H9 (cell line): ENCODE results near the gene PLAC1. TPM values are rescaled to one million over a fixed set of nuclear protein-coding genes. Genes with fewer than 3 reads are reported as not detected.

Experiments used
- DNase-seq: peaks from one replicate; pipeline ENCODE4 v3.0.0-alpha.2; 2017
- H2AFZ ChIP-seq: one replicate; pipeline ENCODE4 v1.6.1; 2013; ENCODE audit warnings: mild to moderate bottlenecking, low read length, control low read depth, moderate library complexity
- H2AK5ac ChIP-seq: 2 replicates; pipeline ENCODE4 v1.6.1; 2013; ENCODE audit warnings: low read length, control low read depth, mixed read lengths; ENCODE audit not compliant: insufficient read length
- H2BK120ac ChIP-seq: one replicate; pipeline ENCODE4 v1.6.1; 2013; ENCODE audit warnings: low read depth, mild to moderate bottlenecking, low read length, control low read depth, inconsistent platforms; ENCODE audit not compliant: poor library complexity, severe bottlenecking
- H2BK12ac ChIP-seq: 2 replicates; pipeline ENCODE4 v1.6.1; 2013; ENCODE audit warnings: low read length, control low read depth, mixed read lengths, low read depth; ENCODE audit not compliant: insufficient read length
- H2BK15ac ChIP-seq: 2 replicates; pipeline ENCODE4 v1.6.1; 2013; ENCODE audit warnings: low read depth, low read length, control low read depth
- H2BK20ac ChIP-seq: one replicate; pipeline ENCODE4 v1.6.1; 2013; ENCODE audit warnings: low read depth, mild to moderate bottlenecking, low read length, control low read depth, inconsistent platforms; ENCODE audit not compliant: poor library complexity, severe bottlenecking
- H2BK5ac ChIP-seq: 2 replicates; pipeline ENCODE4 v1.6.1; 2013; ENCODE audit warnings: low read length, control low read depth, mixed read lengths; ENCODE audit not compliant: insufficient read length
- H3K14ac ChIP-seq: 2 replicates; pipeline ENCODE4 v1.6.1; 2013; ENCODE audit warnings: low read length, control low read depth; ENCODE audit not compliant: insufficient read depth
- H3K18ac ChIP-seq: 2 replicates; pipeline ENCODE4 v1.6.1; 2013; ENCODE audit warnings: low read depth, mild to moderate bottlenecking, mixed read lengths, low read length, control low read depth; ENCODE audit not compliant: insufficient read length
- H3K23ac ChIP-seq: 2 replicates; pipeline ENCODE4 v1.6.1; 2013; ENCODE audit warnings: low read length, control low read depth, mixed read lengths, low read depth; ENCODE audit not compliant: insufficient read length
- H3K23me2 ChIP-seq: 2 replicates; pipeline ENCODE4 v1.6.1; 2013; ENCODE audit warnings: low read depth, mild to moderate bottlenecking, mixed read lengths, low read length, control low read depth; ENCODE audit not compliant: insufficient read length, poor library complexity, severe bottlenecking
- H3K27ac ChIP-seq: 2 replicates; pipeline ENCODE4 v1.5.1; 2013; ENCODE audit warnings: low read length, control low read depth, mixed read lengths, low read depth; ENCODE audit not compliant: insufficient read length
- H3K27me3 ChIP-seq: 2 replicates; pipeline ENCODE4 v1.6.1; 2013; ENCODE audit warnings: low read length, control low read depth, inconsistent platforms; ENCODE audit not compliant: insufficient read depth
- H3K4ac ChIP-seq: 2 replicates; pipeline ENCODE4 v1.6.1; 2013; ENCODE audit warnings: low read depth, mild to moderate bottlenecking, control low read depth, inconsistent platforms, low read length, moderate library complexity
- H3K4me1 ChIP-seq: 2 replicates; pipeline ENCODE4 v1.6.1; 2013; ENCODE audit warnings: low read length, control low read depth, inconsistent platforms; ENCODE audit not compliant: insufficient read depth
- H3K4me2 ChIP-seq: 2 replicates; pipeline ENCODE4 v1.6.1; 2013; ENCODE audit warnings: low read length, control low read depth, mixed read lengths; ENCODE audit not compliant: insufficient read length, insufficient read depth
- H3K56ac ChIP-seq: 2 replicates; pipeline ENCODE4 v1.6.1; 2013; ENCODE audit warnings: low read depth, mild to moderate bottlenecking, mixed read lengths, low read length, control low read depth; ENCODE audit not compliant: insufficient read length
- H3K79me1 ChIP-seq: 2 replicates; pipeline ENCODE4 v1.6.1; 2013; ENCODE audit warnings: low read depth, mild to moderate bottlenecking, moderate library complexity, low read length, control low read depth, inconsistent platforms; ENCODE audit not compliant: insufficient read depth, poor library complexity, severe bottlenecking
- H3K79me2 ChIP-seq: 2 replicates; pipeline ENCODE4 v1.6.1; 2013; ENCODE audit warnings: low read length, control low read depth, inconsistent platforms; ENCODE audit not compliant: insufficient read depth
- H3K9ac ChIP-seq: 2 replicates; pipeline ENCODE4 v1.6.1; 2013; ENCODE audit warnings: low read length, control low read depth, mixed read lengths; ENCODE audit not compliant: insufficient read length; ENCODE audit errors: extremely low read depth
- H3K9me3 ChIP-seq: one replicate; pipeline ENCODE4 v1.6.1; 2013; ENCODE audit warnings: low read depth, low read length, inconsistent platforms; ENCODE audit not compliant: control insufficient read depth
- H3T11ph ChIP-seq: one replicate; pipeline ENCODE4 v1.6.1; 2013; ENCODE audit warnings: mild to moderate bottlenecking, low read length, control low read depth, inconsistent platforms
- H4K20me1 ChIP-seq: one replicate; pipeline ENCODE4 v1.6.1; 2013; ENCODE audit not compliant: control insufficient read depth, insufficient read length, insufficient read depth
- H4K5ac ChIP-seq: 2 replicates; pipeline ENCODE4 v1.6.1; 2013; ENCODE audit warnings: low read depth, mild to moderate bottlenecking, mixed read lengths, low read length, control low read depth; ENCODE audit not compliant: insufficient read length
- H4K8ac ChIP-seq: replicated peaks from 2 replicates; pipeline ENCODE4 v1.6.1; 2013; ENCODE audit warnings: low read length, control low read depth, mixed read lengths, low read depth; ENCODE audit not compliant: insufficient read length
- H4K91ac ChIP-seq: 2 replicates; pipeline ENCODE4 v1.6.1; 2013; ENCODE audit warnings: low read depth, mild to moderate bottlenecking, moderate library complexity, mixed read lengths, low read length, control low read depth; ENCODE audit not compliant: insufficient read length
- H3K27ac Mint-ChIP-seq, 3 experiments: 2 replicates in 2 of 3; 3 replicates in 1 of 3; pipeline ENCODE4 v1.8.0; 2020 to 2021; ENCODE audit warnings: mixed read lengths in 3 of 3, mild to moderate bottlenecking in 1 of 3, moderate library complexity in 1 of 3
- H3K27me3 Mint-ChIP-seq: 2 replicates; pipeline ENCODE4 v1.8.0; 2021; ENCODE audit warnings: low read depth, mild to moderate bottlenecking, moderate library complexity, mixed read lengths
- H3K36me3 Mint-ChIP-seq, 3 experiments: 2 replicates in 2 of 3; 3 replicates in 1 of 3; pipeline ENCODE4 v1.8.0; 2020 to 2021; ENCODE audit warnings: low read depth in 3 of 3, mixed read lengths in 3 of 3; ENCODE audit not compliant: insufficient read depth in 1 of 3
- H3K4me1 Mint-ChIP-seq, 2 experiments: 2 replicates each; pipeline ENCODE4 v1.8.0; 2020; ENCODE audit warnings: mixed read lengths in 2 of 2
- H3K4me3 Mint-ChIP-seq, 2 experiments: 2 replicates in 1 of 2; 3 replicates in 1 of 2; pipeline ENCODE4 v1.8.0; 2020 to 2021; ENCODE audit warnings: mild to moderate bottlenecking in 2 of 2, mixed read lengths in 2 of 2, moderate library complexity in 1 of 2
- H3K9me3 Mint-ChIP-seq, 2 experiments: 2 replicates in 1 of 2; 3 replicates in 1 of 2; pipeline ENCODE4 v1.8.0; 2020; ENCODE audit warnings: mild to moderate bottlenecking in 2 of 2, mixed read lengths in 2 of 2, moderate library complexity in 1 of 2
- WGBS: extraction: QIAGEN DNeasy Blood & Tissue Kit; methylation state at CpG from one replicate; pipeline ENCODE4 v1.1.7; 2013; ENCODE audit warnings: missing lambda C conversion rate, low lambda C conversion rate, mixed read lengths; ENCODE audit not compliant: insufficient read length; ENCODE audit errors: extremely low coverage; 5-methylcytosine and 5-hydroxymethylcytosine counted together
- total RNA-seq: library from RNA; stranded (reverse); gene quantifications from 2 replicates; pipeline ENCODE4 v1.2.1, GENCODE V29; 2021
- TF ChIP-seq, protein P1 (sequence below): fragments of 200-600 bp; sonication (generic); conservative IDR thresholded peaks from 3 replicates; pipeline ENCODE4 v1.8.0; 2021; ENCODE audit warnings: antibody characterized with exemption, mild to moderate bottlenecking

Gene PLAC1
- total RNA-seq, 1 experiment from 2014 or later: 0.68 TPM

DNA sequence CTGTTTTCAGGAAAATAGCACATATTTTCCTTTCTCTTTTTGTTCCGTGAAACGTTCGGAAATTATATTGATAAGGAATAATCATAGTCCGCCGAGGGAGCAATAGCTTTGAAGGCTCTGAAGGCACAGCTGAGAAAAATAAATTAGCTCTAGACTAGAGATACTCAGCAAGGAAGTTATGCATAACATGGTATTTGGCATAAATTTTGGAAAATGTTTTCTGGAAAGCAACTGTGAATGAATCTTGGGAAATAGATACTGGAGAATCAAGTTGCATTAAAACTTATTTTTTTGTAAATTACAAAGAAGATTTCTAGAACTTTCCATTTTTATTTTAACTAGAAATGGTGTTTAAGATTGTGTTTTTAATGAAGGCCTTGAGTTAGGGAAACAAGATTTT lies 105.9 kb downstream of the PLAC1 start:
- H3K27me3 Mint-ChIP-seq: peaks cover 66% of the 10 kb centered on the region

More for the DNA sequence above, 105.9 kb downstream of the PLAC1 start:
- Histone ChIP-seq H2BK15ac (no peak overlapping the region), H3K4me1 (peaks cover 4% of the 10 kb centered on the region; the same call in 1 of the 2 replicates), H4K5ac (no peak overlapping the region), H2BK120ac (no peak overlapping the region), H3K23me2 (peaks cover 13% of the 10 kb centered on the region), H3K4me2 (no peak overlapping the region), H3K79me1 (no peaks in the 10 kb centered on the region), H3K56ac (no peak overlapping the region), H2AK5ac (no peak overlapping the region), H3T11ph (no peak overlapping the region), H2AFZ (no peak overlapping the region), H3K79me2 (no peaks in the 10 kb centered on the region), H3K23ac (no peak overlapping the region), H2BK20ac (no peak overlapping the region), H2BK12ac (no peak overlapping the region), H2BK5ac (no peak overlapping the region), H3K4ac (no peak overlapping the region), H3K18ac (no peak overlapping the region), H4K91ac (no peak overlapping the region), H3K27me3 (peaks cover 20% of the 10 kb centered on the region; the same call in 1 of the 2 replicates), H3K27ac (no peak overlapping the region), H4K8ac (no peak overlapping the region), H4K20me1 (peaks cover 3% of the 10 kb centered on the region), H3K9me3 (no peaks in the 10 kb centered on the region), H3K14ac (no peak overlapping the region), H3K9ac (no peak overlapping the region)
- TF ChIP-seq, protein P1, sequence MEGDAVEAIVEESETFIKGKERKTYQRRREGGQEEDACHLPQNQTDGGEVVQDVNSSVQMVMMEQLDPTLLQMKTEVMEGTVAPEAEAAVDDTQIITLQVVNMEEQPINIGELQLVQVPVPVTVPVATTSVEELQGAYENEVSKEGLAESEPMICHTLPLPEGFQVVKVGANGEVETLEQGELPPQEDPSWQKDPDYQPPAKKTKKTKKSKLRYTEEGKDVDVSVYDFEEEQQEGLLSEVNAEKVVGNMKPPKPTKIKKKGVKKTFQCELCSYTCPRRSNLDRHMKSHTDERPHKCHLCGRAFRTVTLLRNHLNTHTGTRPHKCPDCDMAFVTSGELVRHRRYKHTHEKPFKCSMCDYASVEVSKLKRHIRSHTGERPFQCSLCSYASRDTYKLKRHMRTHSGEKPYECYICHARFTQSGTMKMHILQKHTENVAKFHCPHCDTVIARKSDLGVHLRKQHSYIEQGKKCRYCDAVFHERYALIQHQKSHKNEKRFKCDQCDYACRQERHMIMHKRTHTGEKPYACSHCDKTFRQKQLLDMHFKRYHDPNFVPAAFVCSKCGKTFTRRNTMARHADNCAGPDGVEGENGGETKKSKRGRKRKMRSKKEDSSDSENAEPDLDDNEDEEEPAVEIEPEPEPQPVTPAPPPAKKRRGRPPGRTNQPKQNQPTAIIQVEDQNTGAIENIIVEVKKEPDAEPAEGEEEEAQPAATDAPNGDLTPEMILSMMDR: no peak
- no peak overlapping the region for H3K27ac Mint-ChIP-seq
- no peaks in the 10 kb centered on the region for H3K36me3 Mint-ChIP-seq
- H3K4me1 Mint-ChIP-seq: peaks cover 26 to 33% of the 10 kb centered on the region in 2 experiments
- H3K4me3 Mint-ChIP-seq: no peak overlapping the region
- DNase-seq: no peak
- WGBS: no CpG with 5 or more reads among the region's 5 CpGs
- H3K9me3 Mint-ChIP-seq: peaks cover 5 to 82% of the 10 kb centered on the region in 2 experiments
